ENCODE results near the gene KDM4C. TPM values are rescaled to one million over a fixed set of nuclear protein-coding genes. Genes with fewer than 3 reads are reported as not detected.

The KDM4C gene
- total and polyA plus RNA-seq, 2 of the 4 experiments (the other 2 are of a cell fraction): 11.8 to 23.8 TPM

- no peaks in the 10 kb centered on the region for H3K9me3 ChIP-seq (ENCODE audit: control insufficient read depth, insufficient read depth, low read length)
- H3K4me1 ChIP-seq (ENCODE audit: control insufficient read depth, insufficient read depth, low read length): 0 out of 2 replicates have a peak, but pooled peaks cover 2% of the 10 kb centered on the region
- dilution Hi-C loops (cut with HindIII; ENCODE audit: low sequenced_read_pairs, unreplicated experiment): no loop called here
- H2AK9ac ChIP-seq (replicated peaks; ENCODE audit: low read depth, low read length, poor library complexity): no peak overlapping the region
- H3K36me3 ChIP-seq (ENCODE audit: control insufficient read depth, insufficient read depth, low read length): no peaks in the 10 kb centered on the region
- H3K56ac ChIP-seq (ENCODE audit: extremely low read depth, insufficient read depth, low read length): no peak overlapping the region
- no peak overlapping the region for H3K23ac ChIP-seq (ENCODE audit: low read depth, low read length)
- H4K5ac ChIP-seq (ENCODE audit: low read depth, low read length): no peak overlapping the region
- H3K4me3 ChIP-seq (ENCODE audit: insufficient read depth, low read depth, low read length): no peak overlapping the region
- H4K91ac ChIP-seq (ENCODE audit: insufficient read depth, low read depth, low read length): no peak overlapping the region
- no peak overlapping the region for H2BK120ac ChIP-seq (ENCODE audit: low read depth, low read length)
- BruUV-seq (replicated peaks): no TSS peak
- H2BK5ac ChIP-seq (ENCODE audit: low read depth, low read length, poor library complexity, severe bottlenecking): no peak overlapping the region
- no peak overlapping the region for H3K27ac ChIP-seq (ENCODE audit: insufficient read depth, low read length)
- DNase-seq (peak; percentile 8), ATAC-seq (ENCODE audit: low read depth) (peak; percentile 53)
- CTCF ChIA-PET: no interaction called here
- intact Hi-C loops (cut with micrococcal nuclease): no loop called here
- H3K79me1 ChIP-seq (ENCODE audit: low read depth in 1 of 2, low read length in 2 of 2): no peaks in the 10 kb centered on the region
- no peak overlapping the region for H3K9ac ChIP-seq (ENCODE audit: low read depth, low read length)
- no peak overlapping the region for H2BK20ac ChIP-seq (ENCODE audit: low read depth, low read length)
- no peak overlapping the region for H3K4ac ChIP-seq (ENCODE audit: low read depth, low read length)
- no peaks in the 10 kb centered on the region; the same call in 1 of the 2 replicates for H3K9me1 ChIP-seq (ENCODE audit: insufficient read depth, low read length)
- no peak overlapping the region for H2AK5ac ChIP-seq (ENCODE audit: low read depth, low read length)
- H2AFZ ChIP-seq (replicated peaks; ENCODE audit: low read length, poor library complexity): no peak overlapping the region
- POLR2A ChIA-PET (ENCODE audit: unreplicated experiment): no interaction called here
- WGBS, 2 experiments (ENCODE audit: extremely low coverage in 2 of 2, insufficient read length in 1 of 2): no CpG with 5 or more reads among the region's 2 CpGs
- H2BK15ac ChIP-seq (ENCODE audit: low read depth, low read length): no peak overlapping the region
- H3K14ac ChIP-seq (replicated peaks; ENCODE audit: low read depth, low read length): no peak overlapping the region
- in situ Hi-C loops (cut with MboI; ENCODE audit: low sequenced_read_pairs): no loop called here
- H3K18ac ChIP-seq (ENCODE audit: low read depth, low read length): no peak overlapping the region
- no peak overlapping the region; a peak in 1 of 4 replicates for H4K8ac ChIP-seq (ENCODE audit: low read depth in 2 of 2, low read length in 2 of 2)
- H3K27me3 ChIP-seq (ENCODE audit: control insufficient read depth, insufficient read depth, low read length): no peaks in the 10 kb centered on the region
- TF ChIP-seq NFE2L2 (IDR thresholded peaks at IDR 0.05; ENCODE audit: low read depth, low read length): no peak
- TF ChIP-seq MAZ (IDR thresholded peaks at IDR 0.05; ENCODE audit: borderline replicate concordance, low read depth, low read length): no peak
- TF ChIP-seq POLR2A (IDR thresholded peaks at IDR 0.05; ENCODE audit: low read depth, low read length): no peak
- TF ChIP-seq RFX5 (IDR thresholded peaks at IDR 0.05; ENCODE audit: low read depth, low read length): no peak
- TF ChIP-seq RAD21 (IDR thresholded peaks at IDR 0.05; ENCODE audit: low read length): no peak
- no peak for TF ChIP-seq USF2 (IDR thresholded peaks at IDR 0.05; ENCODE audit: low read depth, low read length)
- no peak for TF ChIP-seq MAFK (IDR thresholded peaks at IDR 0.05; ENCODE audit: low read depth, low read length)
- no peak for TF ChIP-seq FOS (IDR thresholded peaks at IDR 0.05; ENCODE audit: low read depth, low read length)
- TF ChIP-seq CTCF (conservative IDR thresholded peaks at IDR 0.05; ENCODE audit: low read depth, low read length): no peak
- TF ChIP-seq CEBPB (IDR thresholded peaks at IDR 0.05; ENCODE audit: low read depth, low read length): no peak
- no peak for TF ChIP-seq BHLHE40 (IDR thresholded peaks at IDR 0.05; ENCODE audit: low read depth, low read length)
- no peak for TF ChIP-seq RCOR1 (IDR thresholded peaks at IDR 0.05; ENCODE audit: insufficient replicate concordance, low read length)
- no peak for TF ChIP-seq CHD1 (IDR thresholded peaks at IDR 0.05; ENCODE audit: low read depth, low read length)
- TF ChIP-seq MXI1 (IDR thresholded peaks at IDR 0.05; ENCODE audit: borderline replicate concordance, low read depth, low read length): no peak
- no peak for TF ChIP-seq SMC3 (IDR thresholded peaks at IDR 0.05; ENCODE audit: low read depth, low read length)
- no peak for TF ChIP-seq ELK1 (IDR thresholded peaks at IDR 0.05; ENCODE audit: borderline replicate concordance, low read depth, low read length)
- no peaks in the 10 kb centered on the region for H4K20me1 ChIP-seq (ENCODE audit: insufficient read depth, low read length)
- no peak overlapping the region for H3K4me2 ChIP-seq (ENCODE audit: low read depth, low read length)
Observed at GRCh38 chr9:6978591-6978990, 220.8 kb downstream of the KDM4C start.
